ENCODE data around the gene ZNF687. TPM values are rescaled to one million over a fixed set of nuclear protein-coding genes. Genes with fewer than 3 reads are reported as not detected.

Gene ZNF687
- polyA plus RNA-seq, 1 of the 3 experiments (the other 2 are of a cell fraction): 15.8 TPM

DNA sequence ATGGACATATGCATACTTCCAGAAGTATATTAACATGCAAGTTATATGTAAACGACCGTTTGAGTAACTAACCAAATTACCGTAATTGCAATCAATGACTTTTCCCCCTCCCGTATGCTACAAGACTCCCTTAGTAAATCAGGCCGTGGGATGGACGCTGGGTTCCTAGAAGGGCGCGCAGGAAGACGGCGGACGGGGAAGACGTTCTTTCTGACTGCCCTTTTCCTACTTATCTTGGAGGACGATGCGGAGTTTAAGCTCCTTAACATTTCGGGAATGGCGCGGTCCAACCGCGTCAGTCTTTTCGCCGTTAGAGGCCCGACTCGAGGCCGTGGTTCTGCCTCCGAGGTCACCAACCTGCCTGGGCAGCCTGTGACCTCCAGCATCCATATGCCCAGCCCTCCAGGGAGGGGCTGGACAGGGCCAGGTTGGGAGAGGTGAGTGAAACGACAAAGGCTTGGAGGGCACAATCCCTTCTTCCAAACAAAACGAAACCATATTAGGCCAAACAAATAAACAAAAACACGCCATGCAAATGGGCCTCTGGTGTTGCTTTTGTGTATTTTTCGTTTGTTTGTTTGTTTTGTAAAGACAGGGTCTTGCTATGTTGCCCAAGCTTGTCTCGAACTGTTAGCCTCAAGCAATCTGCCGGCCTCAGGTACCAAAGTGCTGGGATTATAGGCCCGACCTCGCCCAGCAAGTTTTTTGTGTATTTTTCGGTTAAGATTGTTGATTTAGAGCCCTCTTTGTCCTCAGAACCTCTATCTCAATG lies 46.0 kb downstream of the ZNF687 start (continued):
- TF ChIP-seq, protein P1, sequence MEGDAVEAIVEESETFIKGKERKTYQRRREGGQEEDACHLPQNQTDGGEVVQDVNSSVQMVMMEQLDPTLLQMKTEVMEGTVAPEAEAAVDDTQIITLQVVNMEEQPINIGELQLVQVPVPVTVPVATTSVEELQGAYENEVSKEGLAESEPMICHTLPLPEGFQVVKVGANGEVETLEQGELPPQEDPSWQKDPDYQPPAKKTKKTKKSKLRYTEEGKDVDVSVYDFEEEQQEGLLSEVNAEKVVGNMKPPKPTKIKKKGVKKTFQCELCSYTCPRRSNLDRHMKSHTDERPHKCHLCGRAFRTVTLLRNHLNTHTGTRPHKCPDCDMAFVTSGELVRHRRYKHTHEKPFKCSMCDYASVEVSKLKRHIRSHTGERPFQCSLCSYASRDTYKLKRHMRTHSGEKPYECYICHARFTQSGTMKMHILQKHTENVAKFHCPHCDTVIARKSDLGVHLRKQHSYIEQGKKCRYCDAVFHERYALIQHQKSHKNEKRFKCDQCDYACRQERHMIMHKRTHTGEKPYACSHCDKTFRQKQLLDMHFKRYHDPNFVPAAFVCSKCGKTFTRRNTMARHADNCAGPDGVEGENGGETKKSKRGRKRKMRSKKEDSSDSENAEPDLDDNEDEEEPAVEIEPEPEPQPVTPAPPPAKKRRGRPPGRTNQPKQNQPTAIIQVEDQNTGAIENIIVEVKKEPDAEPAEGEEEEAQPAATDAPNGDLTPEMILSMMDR (IDR thresholded peaks at IDR 0.05): no peak
- TF ChIP-seq RAD21 (IDR thresholded peaks at IDR 0.05; ENCODE audit: low read length): no peak

DNA sequence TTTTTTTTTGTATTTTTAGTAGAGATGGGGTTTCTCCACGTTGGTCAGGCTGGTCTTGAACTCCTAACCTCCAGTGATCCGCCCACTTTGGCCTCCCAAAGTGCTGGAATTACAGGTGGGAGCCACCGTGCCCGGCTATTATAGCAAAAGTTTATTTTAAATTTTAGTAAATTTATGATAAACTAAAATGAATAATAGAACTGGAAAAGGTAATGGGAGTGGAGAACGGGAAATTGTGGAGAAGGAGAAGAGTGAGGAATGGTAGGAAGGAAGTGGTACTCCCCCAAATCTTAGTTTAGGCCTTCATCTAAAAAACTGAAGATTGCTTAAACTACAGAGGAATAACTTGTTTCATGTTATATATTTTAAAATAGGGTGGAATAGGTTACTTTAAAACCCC lies 52.7 kb downstream of the ZNF687 start:
- ChIA-PET POLR2A (no interaction called here), CTCF (no interaction called here)
- no peaks in the 10 kb centered on the region for H3K9me2 ChIP-seq
- H3K4me3 ChIP-seq (ENCODE audit: low read depth in 2 of 2, low read length in 1 of 2): no peak overlapping the region
- DNase-seq: no peak
- no peaks in the 10 kb centered on the region for H3K9me3 ChIP-seq
- H2AFZ ChIP-seq (ENCODE audit: low read depth): no peak overlapping the region
- no peaks in the 10 kb centered on the region for H4K20me1 ChIP-seq (ENCODE audit: insufficient read depth)
- H3K9ac ChIP-seq: no peak overlapping the region
- no peaks in the 10 kb centered on the region for H3K36me3 ChIP-seq (replicated peaks in 1 of 2; ENCODE audit: control insufficient read depth in 1 of 2, insufficient read depth in 2 of 2, low read length in 1 of 2)
- H3K27me3 ChIP-seq (ENCODE audit: insufficient read depth): no peaks in the 10 kb centered on the region
- no peaks in the 10 kb centered on the region; a peak in 1 of 4 replicates for H3K4me1 ChIP-seq (ENCODE audit: control insufficient read depth in 1 of 2, insufficient read depth in 2 of 2, low read depth in 1 of 2, low read length in 1 of 2)
- no peak for TF ChIP-seq CHD2 (IDR thresholded peaks at IDR 0.05; ENCODE audit: low read length, partially characterized antibody)
- no peak for TF ChIP-seq TCF12 (IDR thresholded peaks at IDR 0.05)
- no peak for TF ChIP-seq SMC3 (IDR thresholded peaks at IDR 0.05; ENCODE audit: low read depth, low read length)
- no peak for TF ChIP-seq TEAD4 (IDR thresholded peaks at IDR 0.05; ENCODE audit: borderline replicate concordance, insufficient read depth)
- no peak for TF ChIP-seq RFX5 (IDR thresholded peaks at IDR 0.05; ENCODE audit: low read length)
- no peak for TF ChIP-seq FOXM1 (IDR thresholded peaks at IDR 0.05; ENCODE audit: low read depth)
- TF ChIP-seq FOSL2 (IDR thresholded peaks at IDR 0.05; ENCODE audit: borderline replicate concordance, low read depth): no peak
- TF ChIP-seq, protein P2, sequence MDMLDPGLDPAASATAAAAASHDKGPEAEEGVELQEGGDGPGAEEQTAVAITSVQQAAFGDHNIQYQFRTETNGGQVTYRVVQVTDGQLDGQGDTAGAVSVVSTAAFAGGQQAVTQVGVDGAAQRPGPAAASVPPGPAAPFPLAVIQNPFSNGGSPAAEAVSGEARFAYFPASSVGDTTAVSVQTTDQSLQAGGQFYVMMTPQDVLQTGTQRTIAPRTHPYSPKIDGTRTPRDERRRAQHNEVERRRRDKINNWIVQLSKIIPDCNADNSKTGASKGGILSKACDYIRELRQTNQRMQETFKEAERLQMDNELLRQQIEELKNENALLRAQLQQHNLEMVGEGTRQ (IDR thresholded peaks at IDR 0.05; ENCODE audit: borderline replicate concordance, low read depth, low read length): no peak
- TF ChIP-seq, protein P3, sequence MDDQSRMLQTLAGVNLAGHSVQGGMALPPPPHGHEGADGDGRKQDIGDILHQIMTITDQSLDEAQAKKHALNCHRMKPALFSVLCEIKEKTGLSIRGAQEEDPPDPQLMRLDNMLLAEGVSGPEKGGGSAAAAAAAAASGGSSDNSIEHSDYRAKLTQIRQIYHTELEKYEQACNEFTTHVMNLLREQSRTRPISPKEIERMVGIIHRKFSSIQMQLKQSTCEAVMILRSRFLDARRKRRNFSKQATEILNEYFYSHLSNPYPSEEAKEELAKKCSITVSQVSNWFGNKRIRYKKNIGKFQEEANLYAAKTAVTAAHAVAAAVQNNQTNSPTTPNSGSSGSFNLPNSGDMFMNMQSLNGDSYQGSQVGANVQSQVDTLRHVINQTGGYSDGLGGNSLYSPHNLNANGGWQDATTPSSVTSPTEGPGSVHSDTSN (IDR thresholded peaks at IDR 0.05): no peak
- no peak for TF ChIP-seq RXRA (IDR thresholded peaks at IDR 0.05; ENCODE audit: borderline replicate concordance, low read depth)
- TF ChIP-seq, protein P4, sequence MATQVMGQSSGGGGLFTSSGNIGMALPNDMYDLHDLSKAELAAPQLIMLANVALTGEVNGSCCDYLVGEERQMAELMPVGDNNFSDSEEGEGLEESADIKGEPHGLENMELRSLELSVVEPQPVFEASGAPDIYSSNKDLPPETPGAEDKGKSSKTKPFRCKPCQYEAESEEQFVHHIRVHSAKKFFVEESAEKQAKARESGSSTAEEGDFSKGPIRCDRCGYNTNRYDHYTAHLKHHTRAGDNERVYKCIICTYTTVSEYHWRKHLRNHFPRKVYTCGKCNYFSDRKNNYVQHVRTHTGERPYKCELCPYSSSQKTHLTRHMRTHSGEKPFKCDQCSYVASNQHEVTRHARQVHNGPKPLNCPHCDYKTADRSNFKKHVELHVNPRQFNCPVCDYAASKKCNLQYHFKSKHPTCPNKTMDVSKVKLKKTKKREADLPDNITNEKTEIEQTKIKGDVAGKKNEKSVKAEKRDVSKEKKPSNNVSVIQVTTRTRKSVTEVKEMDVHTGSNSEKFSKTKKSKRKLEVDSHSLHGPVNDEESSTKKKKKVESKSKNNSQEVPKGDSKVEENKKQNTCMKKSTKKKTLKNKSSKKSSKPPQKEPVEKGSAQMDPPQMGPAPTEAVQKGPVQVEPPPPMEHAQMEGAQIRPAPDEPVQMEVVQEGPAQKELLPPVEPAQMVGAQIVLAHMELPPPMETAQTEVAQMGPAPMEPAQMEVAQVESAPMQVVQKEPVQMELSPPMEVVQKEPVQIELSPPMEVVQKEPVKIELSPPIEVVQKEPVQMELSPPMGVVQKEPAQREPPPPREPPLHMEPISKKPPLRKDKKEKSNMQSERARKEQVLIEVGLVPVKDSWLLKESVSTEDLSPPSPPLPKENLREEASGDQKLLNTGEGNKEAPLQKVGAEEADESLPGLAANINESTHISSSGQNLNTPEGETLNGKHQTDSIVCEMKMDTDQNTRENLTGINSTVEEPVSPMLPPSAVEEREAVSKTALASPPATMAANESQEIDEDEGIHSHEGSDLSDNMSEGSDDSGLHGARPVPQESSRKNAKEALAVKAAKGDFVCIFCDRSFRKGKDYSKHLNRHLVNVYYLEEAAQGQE (IDR thresholded peaks at IDR 0.05; ENCODE audit: low read depth, low read length): no peak
- no peak for TF ChIP-seq FOXJ3 (CRISPR knock-in tag; IDR thresholded peaks at IDR 0.05)
- TF ChIP-seq RCOR1 (IDR thresholded peaks at IDR 0.05; ENCODE audit: low read length): no peak
- TF ChIP-seq SIN3A (IDR thresholded peaks at IDR 0.05; ENCODE audit: borderline replicate concordance, low read depth, low read length): no peak
- no peak for TF ChIP-seq ELF1 (IDR thresholded peaks at IDR 0.05)
- no peaks in the 10 kb centered on the region for H3K79me2 ChIP-seq (ENCODE audit: insufficient read depth)
- no peak overlapping the region for H3K4me2 ChIP-seq
- H3F3A ChIP-seq (replicated peaks; ENCODE audit: insufficient read depth): peaks cover 8% of the 10 kb centered on the region
- H3K27ac ChIP-seq (ENCODE audit: low read depth in 2 of 2, low read length in 1 of 2): no peak overlapping the region
- 86% methylated on average over 5 of the region's 5 CpGs for WGBS (ENCODE audit: low lambda C conversion rate)
